Measurements from ENCODE around the gene PRDM4.
A peak's percentile ranks its signal among the peaks of the same experiment; 100 is the strongest.
"Not testable (repeated sequence)": the region's sequence is repeated elsewhere in the genome, so short reads cannot be mapped to it uniquely, and the experiment has no call there.

Gene PRDM4

GRCh38 chr12:107774349-107775029 lies 13.6 kb upstream of the PRDM4 start, which contains the start of gene ASCL4:
Gene ASCL4 (plus strand): TSS chr12:107774704. CDS start chr12:107775219, 515 bp downstream.
- DNase-seq = no peak

GRCh38 chr12:107767466-107767865 lies 6.5 kb upstream of the PRDM4 start:
- DNase-seq = no peak

DNA sequence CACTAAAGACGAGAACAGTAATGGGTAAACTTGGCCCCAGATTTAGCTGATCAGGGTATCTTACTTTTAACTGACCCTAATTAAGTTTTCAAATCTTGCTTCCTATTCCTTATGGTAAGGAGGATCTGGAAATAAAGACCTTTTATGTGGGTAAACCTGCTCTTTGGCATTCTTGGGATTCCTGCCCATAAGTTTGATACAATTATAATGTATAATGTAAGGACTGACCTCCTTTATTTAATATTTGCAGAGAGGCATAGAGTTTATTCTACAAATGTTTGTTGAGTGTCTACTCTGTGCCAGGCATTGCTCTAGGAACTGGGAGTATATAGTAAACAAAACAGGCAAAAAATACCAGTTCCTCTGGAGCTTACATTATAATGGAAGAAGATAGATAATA lies 4.4 kb upstream of the PRDM4 start:
- DNase-seq = no peak

DNA sequence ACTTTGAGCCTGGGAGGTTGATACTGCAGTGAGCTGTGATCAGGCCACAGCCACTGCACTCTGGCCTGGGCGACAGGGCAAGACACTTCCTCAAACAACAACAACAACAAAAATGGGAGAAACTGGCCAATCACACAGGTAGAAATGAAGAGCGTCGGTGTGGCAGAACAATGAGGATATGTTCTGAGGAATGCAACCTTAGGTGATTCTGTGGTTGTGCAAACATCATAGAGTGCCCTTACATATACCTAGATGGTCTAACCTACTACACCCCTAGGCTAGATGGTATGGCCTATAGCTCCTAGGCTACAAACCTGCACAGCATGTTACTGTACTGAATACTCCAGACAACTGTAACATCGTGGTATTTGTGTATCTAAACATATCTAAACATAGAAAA lies 3.7 kb upstream of the PRDM4 start:
- DNase-seq = no peak

GRCh38 chr12:107762874-107763273 lies 1.9 kb upstream of the PRDM4 start:
- no peak for DNase-seq

DNA sequence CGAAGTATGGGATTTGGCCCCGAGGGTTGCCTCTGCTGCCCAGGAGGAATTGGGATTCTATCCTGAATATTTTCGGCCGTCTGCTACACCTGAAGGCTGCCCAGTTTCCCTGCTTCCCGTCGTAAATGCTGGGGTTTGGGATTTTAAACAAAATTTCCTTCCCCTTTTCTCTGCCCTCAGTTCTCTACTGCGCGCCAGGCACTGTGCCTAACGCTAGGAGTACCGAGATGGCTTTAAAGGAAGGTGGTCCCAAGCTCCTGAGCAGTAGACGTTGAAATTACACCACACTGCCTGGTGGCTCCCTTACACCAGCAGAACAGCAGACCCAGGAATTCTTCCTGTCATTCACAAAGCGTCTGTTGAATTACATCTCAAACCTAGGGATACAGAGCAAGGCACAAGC lies 566 bp upstream of the PRDM4 start:
- no peak for DNase-seq

DNA sequence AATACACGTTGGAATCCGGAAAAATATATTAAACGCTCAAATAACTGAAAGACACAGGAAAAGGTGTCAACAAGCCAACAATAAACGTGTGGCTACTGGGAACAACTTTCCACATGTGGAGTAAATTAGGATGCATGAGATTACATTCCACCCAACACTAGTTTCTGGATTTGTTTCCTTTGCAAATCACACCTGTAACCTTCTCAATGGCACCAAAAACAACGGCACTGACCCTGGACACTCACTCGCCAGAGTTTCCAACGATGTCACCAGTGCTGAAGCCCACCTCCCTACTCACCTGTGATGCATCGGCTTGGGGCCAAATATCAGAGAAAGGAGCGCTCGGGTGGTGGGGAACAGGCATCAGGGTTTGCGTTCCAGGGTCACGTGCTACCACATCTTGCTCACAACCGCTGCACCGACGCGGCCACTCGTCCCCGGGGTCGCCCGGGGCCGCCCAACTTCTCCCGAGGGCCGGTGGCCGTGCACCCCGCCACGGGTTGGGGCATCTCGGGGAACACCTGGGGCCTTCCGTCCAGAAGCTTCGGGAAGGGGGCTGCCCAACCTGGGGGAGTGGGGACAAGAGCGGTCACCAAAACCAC lies 629 bp downstream of the PRDM4 start:
- DNase-seq = no peak

DNA sequence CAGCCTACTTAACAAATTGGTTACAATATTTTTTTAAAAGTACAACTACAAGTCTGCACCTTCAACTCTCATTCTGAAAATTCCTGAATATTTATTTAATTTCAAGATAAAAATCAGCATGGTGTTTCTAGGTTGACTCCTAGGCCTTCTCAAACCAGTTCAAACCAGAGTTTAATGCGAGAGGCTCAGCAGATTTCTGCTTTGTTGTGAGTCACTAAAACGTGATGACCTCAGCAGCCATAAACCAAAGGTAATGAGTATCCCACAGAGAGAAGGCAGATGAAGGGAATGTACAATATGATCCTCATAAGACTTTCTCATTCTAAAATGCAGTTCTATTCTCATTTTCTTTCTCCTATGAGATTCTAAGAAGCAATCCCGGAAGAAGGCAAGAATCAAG lies 1.5 kb downstream of the PRDM4 start:
- DNase-seq = no peak

- DNase-seq = no peak
Observed at GRCh38 chr12:107749083-107749482, 11.9 kb downstream of the PRDM4 start.

DNA sequence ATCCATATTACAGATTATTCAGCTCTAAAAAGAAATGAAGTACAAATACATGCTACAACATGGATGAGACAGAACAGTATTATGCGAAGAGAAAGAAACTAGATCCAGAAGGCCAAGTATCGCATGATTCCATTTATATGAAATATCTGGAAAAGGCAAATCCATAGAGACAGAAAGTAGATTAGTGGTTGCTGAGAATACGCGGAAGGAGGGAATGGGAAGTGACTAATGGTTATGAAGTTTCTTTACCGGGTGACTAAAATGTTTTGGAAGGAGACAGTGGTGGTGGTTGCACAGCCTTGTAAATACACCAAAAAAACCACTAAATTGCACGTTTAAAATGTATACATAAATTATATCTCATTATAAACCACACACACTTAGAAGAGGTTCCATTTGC lies 12.5 kb downstream of the PRDM4 start:
- no peak for DNase-seq

DNA sequence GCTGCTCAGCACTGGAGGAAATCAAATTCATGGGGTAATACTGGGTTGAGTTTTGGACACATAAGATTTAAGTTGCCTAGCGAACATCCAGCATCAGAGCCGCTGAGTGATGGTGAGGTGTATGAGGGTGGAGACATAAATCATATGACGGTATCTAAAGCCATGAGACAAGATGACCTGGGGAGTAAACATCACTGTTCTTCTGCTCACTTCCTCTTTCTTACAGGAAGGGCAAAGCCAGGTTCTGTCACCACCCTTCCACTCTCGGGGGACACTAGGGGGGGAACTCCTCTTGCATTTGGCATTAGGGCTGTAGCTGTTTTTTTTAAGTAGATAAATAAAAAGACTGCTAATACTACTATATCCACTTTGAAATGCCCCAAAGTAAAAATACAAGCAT lies 24.0 kb downstream of the PRDM4 start:
- DNase-seq = no peak

DNA sequence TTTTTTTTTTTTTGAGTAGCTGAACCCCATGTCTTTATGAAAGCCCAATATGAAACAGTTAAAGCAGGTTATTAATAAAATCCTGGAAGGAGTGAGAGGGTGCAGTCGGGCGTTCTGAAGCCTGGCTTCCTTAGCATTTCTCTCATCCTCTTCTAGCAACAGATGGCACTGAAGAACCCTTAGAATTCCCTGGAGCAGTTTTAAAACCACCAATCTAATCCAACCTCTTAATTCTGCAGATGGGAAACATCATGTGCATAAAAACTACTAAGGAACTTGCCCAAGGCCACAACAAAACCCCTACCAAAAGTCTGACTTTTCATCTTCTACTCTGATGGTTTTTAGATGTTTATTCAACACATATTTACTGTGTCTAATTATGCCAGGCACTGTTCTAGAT lies 25.2 kb downstream of the PRDM4 start:
- DNase-seq = peak; percentile 86

GRCh38 chr12:107734139-107734538 lies 26.8 kb downstream of the PRDM4 start:
- no peak for DNase-seq

GRCh38 chr12:107732365-107732764 lies 28.6 kb downstream of the PRDM4 start:
- no peak for DNase-seq

- no peak for DNase-seq
Observed at GRCh38 chr12:107731366-107731765, 29.6 kb downstream of the PRDM4 start.

GRCh38 chr12:107730618-107731341 lies 30.2 kb downstream of the PRDM4 start:
- no peak for DNase-seq

GRCh38 chr12:107727742-107728141 lies 33.2 kb downstream of the PRDM4 start:
- not testable (repeated sequence) for DNase-seq

DNA sequence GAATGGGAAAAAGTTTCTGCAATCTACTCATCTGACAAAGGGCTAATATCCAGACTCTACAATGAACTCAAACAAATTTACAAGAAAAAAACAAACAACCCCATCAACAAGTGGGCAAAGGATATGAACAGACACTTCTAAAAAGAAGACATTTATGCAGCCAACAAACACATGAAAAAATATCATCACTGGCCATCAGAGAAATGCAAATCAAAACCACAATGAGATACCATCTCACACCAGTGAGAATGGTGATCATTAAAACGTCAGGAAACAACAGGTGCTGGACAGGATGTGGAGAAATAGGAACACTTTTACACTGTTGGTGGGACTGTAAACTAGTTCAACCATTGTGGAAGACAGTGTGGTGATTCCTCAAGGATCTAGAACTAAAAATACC lies 33.6 kb downstream of the PRDM4 start:
- not testable (repeated sequence) for DNase-seq

GRCh38 chr12:107718606-107719005 lies 42.3 kb downstream of the PRDM4 start:
- no peak for DNase-seq

DNA sequence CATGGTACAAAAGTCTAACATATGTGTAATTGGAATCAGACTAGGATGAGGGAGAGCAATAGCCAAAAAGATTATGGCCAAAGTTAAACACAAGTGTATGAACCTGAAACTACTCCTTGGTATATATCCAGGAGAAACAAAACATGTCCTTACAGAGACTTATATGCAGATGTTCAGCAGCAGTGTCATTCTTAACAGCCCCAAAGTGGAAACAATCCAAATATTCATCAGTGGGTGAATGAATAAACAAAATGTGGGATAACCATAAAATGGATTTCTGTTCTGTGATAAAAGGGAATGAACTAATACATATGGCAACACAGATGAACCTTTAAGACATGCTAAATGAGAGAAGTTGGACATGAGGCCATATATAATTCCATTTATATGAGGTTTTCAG lies 45.2 kb downstream of the PRDM4 start:
- no peak for DNase-seq

- not testable (repeated sequence) for DNase-seq
Observed at GRCh38 chr12:107705522-107705921, 55.4 kb downstream of the PRDM4 start.

DNA sequence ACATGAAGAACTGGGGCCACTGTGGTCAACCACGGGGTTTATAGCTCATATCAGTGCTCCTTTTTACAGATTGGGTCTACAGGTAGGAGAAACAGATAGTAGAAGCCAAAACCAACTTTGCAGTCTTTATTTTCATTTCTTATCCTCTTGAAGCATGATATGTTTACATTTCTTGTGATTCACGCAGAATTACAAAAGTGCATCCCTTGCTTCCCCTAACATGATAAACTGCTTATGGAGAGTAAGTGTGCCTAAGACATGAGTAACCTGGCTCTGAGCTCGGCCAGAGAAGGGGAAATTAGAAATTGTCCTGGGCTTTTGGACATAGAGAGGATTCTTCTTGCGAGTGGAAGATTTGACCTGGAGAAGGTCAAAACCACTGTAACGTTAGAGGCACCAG lies 56.9 kb downstream of the PRDM4 start:
- DNase-seq = no peak

- DNase-seq = no peak
Observed at GRCh38 chr12:107702106-107702505, 58.8 kb downstream of the PRDM4 start.

GRCh38 chr12:107695772-107696171 lies 65.2 kb downstream of the PRDM4 start:
- not testable (repeated sequence) for DNase-seq

Data from NCI-H524 treated with DMSO at 0.1 percent for 48 hours (cell line).